Muscle layer of colon (tissue), 2 donors: ENCODE results near the gene CARNS1.
A peak's percentile ranks its signal among the peaks of the same experiment; 100 is the strongest.
"Not testable (repeated sequence)": the region's sequence is repeated elsewhere in the genome, so short reads cannot be mapped to it uniquely, and the experiment has no call there.

Experiments used
- H3K27ac ChIP-seq: one replicate; pipeline ENCODE4 v1.7.0; 2013; ENCODE audit warnings: low read depth, mild to moderate bottlenecking, low read length, moderate library complexity
- H3K27me3 ChIP-seq, 2 donors: one replicate each; pipeline ENCODE4 v1.7.0; 2013; ENCODE audit warnings: low read length in 2 of 2, mild to moderate bottlenecking in 2 of 2; ENCODE audit not compliant: insufficient read depth in 2 of 2, control insufficient read depth in 1 of 2
- H3K36me3 ChIP-seq: one replicate; pipeline ENCODE4 v1.7.0; 2013; ENCODE audit warnings: mild to moderate bottlenecking, low read length; ENCODE audit not compliant: insufficient read depth
- H3K4me1 ChIP-seq: one replicate; pipeline ENCODE4 v1.7.0; 2013; ENCODE audit warnings: mild to moderate bottlenecking, low read length; ENCODE audit not compliant: insufficient read depth
- H3K4me3 ChIP-seq, 2 donors: one replicate each; pipeline ENCODE4 v1.7.0; 2013; ENCODE audit warnings: low read length in 2 of 2, low read depth in 1 of 2, mild to moderate bottlenecking in 1 of 2, moderate library complexity in 1 of 2
- H3K9ac ChIP-seq: one replicate; pipeline ENCODE4 v1.7.0; 2013; ENCODE audit warnings: low read length
- H3K9me3 ChIP-seq: one replicate; pipeline ENCODE4 v1.7.0; 2013; ENCODE audit warnings: mild to moderate bottlenecking, low read length
- donor health status: abdominal sarcoma.
- donor health status: Adenocarcinoma of cecum.

CARNS1 gene

DNA sequence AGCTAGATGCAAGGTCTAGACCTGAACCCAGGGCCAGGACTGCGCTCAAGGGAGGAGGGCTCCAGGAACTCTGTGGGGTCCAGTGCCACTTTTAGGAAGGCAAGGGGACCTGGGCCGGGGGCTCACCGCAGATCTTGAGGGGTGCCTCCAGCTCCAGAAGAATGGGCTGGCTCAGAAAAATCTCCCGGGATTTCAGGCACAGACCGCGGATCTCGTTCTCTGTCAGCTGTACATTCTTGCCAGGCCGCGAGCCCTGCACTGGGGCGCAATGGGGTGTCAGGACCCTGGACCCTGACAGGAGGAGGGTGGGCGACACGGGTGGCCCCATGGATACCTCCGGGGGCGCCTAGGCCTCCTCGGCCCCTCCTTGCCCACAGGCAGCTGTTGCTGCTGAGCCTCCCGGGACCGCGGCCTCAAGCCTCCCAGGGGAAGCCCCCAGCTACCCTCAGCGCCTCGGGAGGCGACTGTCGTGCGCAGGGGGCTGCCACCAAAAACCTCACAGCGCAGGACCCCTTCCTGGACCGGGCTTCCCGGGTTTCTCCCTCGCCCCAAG, 14.5 kb upstream of the CARNS1 start:
- Histone ChIP-seq H3K27me3 (peaks cover 0 to 22% of the 10 kb centered on the region in 2 donors), H3K27ac (peak overlapping the region; percentile 97), H3K36me3 (peaks cover 22% of the 10 kb centered on the region), H3K9me3 (no peaks in the 10 kb centered on the region), H3K4me1 (peaks cover 23% of the 10 kb centered on the region), H3K9ac (peak overlapping the region; percentile 79), H3K4me3 (peak overlapping the region; percentile 66 to 81)

DNA sequence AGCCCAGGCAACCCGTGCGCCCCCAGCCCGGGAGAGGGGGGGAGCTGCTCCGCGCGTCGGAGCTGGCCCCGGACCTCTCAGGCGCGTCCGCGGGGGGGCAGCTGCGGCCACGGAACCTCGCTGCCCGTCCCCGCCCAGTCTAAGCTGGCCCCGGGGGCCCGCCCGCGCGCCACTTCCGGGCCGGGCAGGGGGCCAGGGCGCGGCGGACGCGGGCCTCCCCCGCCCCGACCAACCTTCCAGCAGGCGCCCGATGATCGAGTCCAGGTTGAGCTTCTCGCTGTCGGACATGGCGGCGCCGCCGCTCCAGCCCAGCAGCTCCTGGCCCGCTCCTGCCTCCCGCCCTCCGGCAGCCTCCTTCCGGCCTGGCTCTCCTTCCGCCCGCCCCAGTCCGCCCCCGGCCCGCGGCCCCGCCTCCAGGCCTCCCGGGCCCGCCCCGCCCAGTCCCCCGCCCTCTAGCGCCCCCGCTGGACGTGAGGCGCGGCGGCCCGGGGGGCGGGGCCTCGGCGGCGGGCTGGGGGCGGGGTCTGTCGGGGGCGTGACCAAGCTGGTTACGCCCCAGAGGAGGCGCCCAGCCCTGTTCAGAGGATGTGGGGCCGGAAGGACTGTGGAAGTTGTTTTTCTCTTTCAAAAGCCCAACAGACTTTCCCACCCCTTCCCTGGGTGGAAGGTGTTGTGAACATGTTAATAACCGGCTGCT, 13.8 kb upstream of the CARNS1 start, which contains the start of gene PPP1CA:
Gene PPP1CA (minus strand): TSS at position 364 of the 697 bp plus-strand sequence. CDS start 76 bp downstream, at position 288.
- Histone ChIP-seq H3K27me3 (peaks cover 0 to 28% of the 10 kb centered on the region in 2 donors), H3K36me3 (peaks cover 22% of the 10 kb centered on the region), H3K9me3 (no peaks in the 10 kb centered on the region), H3K4me1 (peaks cover 23% of the 10 kb centered on the region), H3K27ac (peak within 1 kb of the TSS; percentile 97), H3K9ac (peak within 1 kb of the TSS; percentile 79), H3K4me3 (peak within 1 kb of the TSS; percentile 66 to 81)

GRCh38 chr11:67402192-67402839, 13.2 kb upstream of the CARNS1 start:
- H3K9me3 ChIP-seq, H3K9ac ChIP-seq: not testable (repeated sequence)
- Histone ChIP-seq H3K4me3 (peak overlapping the region; percentile 21 to 66), H3K4me1 (peaks cover 23% of the 10 kb centered on the region), H3K36me3 (peaks cover 22% of the 10 kb centered on the region), H3K27me3 (peaks cover 0 to 35% of the 10 kb centered on the region in 2 donors), H3K27ac (peak overlapping the region; percentile 53)

GRCh38 chr11:67403085-67403484, 12.4 kb upstream of the CARNS1 start:
- H3K4me3 ChIP-seq, H3K9me3 ChIP-seq, H3K9ac ChIP-seq, H3K27ac ChIP-seq: not testable (repeated sequence)
- peaks cover 14% of the 10 kb centered on the region for H3K36me3 ChIP-seq
- peaks cover 23% of the 10 kb centered on the region for H3K4me1 ChIP-seq
- peaks cover 0 to 37% of the 10 kb centered on the region in 2 donors for H3K27me3 ChIP-seq

DNA sequence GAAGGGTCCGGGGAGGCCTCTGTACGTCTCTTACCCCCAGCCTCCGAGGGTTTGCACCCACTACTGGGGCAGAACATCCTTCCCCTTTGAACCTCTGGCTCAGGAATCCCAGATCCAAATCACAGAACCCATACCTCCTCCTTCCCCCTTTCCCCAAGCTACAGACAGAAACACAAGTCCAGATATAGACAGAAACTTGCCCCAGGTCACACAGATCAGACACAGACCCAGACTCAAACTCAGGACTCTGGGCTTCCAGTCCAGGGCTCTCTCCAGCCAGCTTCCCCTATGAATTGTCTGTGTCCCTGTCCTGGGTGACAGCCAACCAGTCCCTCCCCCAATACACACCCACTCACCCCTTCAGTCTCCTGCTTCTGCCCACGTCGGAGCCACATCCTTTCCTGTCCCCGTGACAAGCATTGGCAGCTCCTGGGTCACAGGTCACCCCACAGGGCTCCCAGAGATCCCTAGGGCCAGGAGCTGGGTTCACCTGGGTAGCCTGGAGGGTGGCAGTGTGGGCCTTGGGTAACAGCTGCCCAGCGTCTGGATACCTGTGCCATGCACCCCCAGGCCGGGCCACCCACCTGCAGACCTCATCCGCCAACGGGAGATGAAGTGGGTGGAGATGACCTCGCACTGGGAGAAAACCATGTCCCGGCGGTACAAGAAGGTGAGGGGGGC, 10.8 kb upstream of the CARNS1 start:
- Histone ChIP-seq H3K27ac (no peak overlapping the region), H3K9ac (no peak overlapping the region), H3K4me1 (peaks cover 15% of the 10 kb centered on the region), H3K9me3 (no peaks in the 10 kb centered on the region), H3K36me3 (no peaks in the 10 kb centered on the region), H3K4me3 (no peak overlapping the region), H3K27me3 (peaks cover 1 to 52% of the 10 kb centered on the region in 2 donors)

DNA sequence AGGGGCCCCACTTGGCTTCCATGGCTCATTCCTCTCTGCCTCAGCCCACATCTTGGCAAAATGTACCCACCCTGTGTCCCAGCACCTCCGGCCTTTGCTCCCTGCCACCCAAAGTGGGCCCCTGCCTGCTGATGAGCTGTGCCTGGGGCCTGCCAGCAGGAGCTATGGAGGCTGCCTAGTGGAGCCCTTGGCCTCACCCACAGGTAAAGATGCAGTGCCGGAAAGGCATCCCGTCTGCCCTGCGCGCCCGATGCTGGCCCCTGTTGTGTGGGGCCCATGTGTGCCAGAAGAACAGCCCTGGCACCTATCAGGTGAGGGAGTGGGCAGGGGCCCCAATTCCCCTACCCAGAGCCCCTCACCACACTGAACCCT, 10.3 kb upstream of the CARNS1 start:
- Histone ChIP-seq H3K4me3 (no peak overlapping the region), H3K27ac (no peak overlapping the region)

DNA sequence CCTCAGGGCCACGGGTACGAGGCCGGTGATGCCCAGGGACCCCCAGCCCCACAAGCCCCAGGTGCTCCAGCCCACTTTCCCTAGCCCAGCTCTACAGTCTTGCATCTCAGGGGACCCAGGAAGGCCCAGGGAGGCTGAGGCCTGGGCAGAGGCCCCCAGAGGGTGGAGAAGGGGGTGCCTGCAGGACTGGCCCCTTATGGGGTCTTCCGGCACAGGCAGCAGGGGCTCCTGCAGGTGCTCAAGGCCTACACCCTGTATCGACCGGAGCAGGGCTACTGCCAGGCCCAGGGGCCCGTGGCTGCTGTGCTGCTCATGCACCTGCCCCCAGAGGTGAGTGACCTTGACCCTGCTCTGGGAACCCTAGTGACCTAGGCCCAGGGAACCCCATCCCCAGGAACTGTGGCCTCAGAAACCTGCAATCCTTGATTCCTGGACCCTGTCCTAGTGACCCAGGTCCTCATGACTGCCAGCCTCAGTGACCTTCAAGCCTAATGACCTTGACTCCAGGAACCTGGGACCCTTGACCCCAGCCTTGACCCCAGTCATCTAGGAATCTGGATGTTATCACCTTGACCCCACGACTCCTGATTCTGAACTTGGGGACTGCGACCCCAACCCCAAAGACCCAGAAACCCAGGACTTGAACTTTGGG, 9.7 kb upstream of the CARNS1 start:
- Histone ChIP-seq H3K4me1 (peaks cover 6% of the 10 kb centered on the region), H3K9me3 (no peaks in the 10 kb centered on the region), H3K9ac (no peak overlapping the region), H3K27me3 (peaks cover 10 to 63% of the 10 kb centered on the region in 2 donors), H3K4me3 (no peak overlapping the region), H3K36me3 (no peaks in the 10 kb centered on the region), H3K27ac (no peak overlapping the region)

More for the DNA sequence above, 10.3 kb upstream of the CARNS1 start:
- peaks cover 12% of the 10 kb centered on the region for H3K4me1 ChIP-seq
- no peaks in the 10 kb centered on the region for H3K36me3 ChIP-seq
- H3K27me3 ChIP-seq = peaks cover 7 to 57% of the 10 kb centered on the region in 2 donors
- H3K9me3 ChIP-seq = no peaks in the 10 kb centered on the region
- no peak overlapping the region for H3K9ac ChIP-seq

- Histone ChIP-seq H3K4me1 (peaks cover 5% of the 10 kb centered on the region), H3K9ac (no peak overlapping the region), H3K27ac (no peak overlapping the region), H3K4me3 (no peak overlapping the region), H3K27me3 (peaks cover 15 to 70% of the 10 kb centered on the region in 2 donors), H3K9me3 (no peaks in the 10 kb centered on the region), H3K36me3 (no peaks in the 10 kb centered on the region)
Observed at GRCh38 chr11:67406420-67406968, 9.0 kb upstream of the CARNS1 start.

GRCh38 chr11:67406969-67407687, 8.3 kb upstream of the CARNS1 start:
- Histone ChIP-seq H3K9me3 (no peaks in the 10 kb centered on the region), H3K27me3 (peaks cover 16 to 76% of the 10 kb centered on the region in 2 donors), H3K4me3 (no peak overlapping the region), H3K36me3 (no peaks in the 10 kb centered on the region), H3K9ac (no peak overlapping the region), H3K4me1 (peaks cover 3% of the 10 kb centered on the region), H3K27ac (no peak overlapping the region)

- no peak overlapping the region for H3K27ac ChIP-seq
- no peaks in the 10 kb centered on the region for H3K9me3 ChIP-seq
- H3K27me3 ChIP-seq = peaks cover 16 to 82% of the 10 kb centered on the region in 2 donors
- no peak overlapping the region for H3K4me3 ChIP-seq
- H3K9ac ChIP-seq = no peak overlapping the region
- H3K36me3 ChIP-seq = no peaks in the 10 kb centered on the region
- H3K4me1 ChIP-seq = no peaks in the 10 kb centered on the region
Observed at GRCh38 chr11:67407688-67408163, 7.8 kb upstream of the CARNS1 start.
